ENCODE data around the gene NDUFA5. TPM values are rescaled to one million over a fixed set of nuclear protein-coding genes. Genes with fewer than 3 reads are reported as not detected.

Gene NDUFA5
- total RNA-seq, 1 experiment from 2014 or later, result 77.0 TPM

DNA sequence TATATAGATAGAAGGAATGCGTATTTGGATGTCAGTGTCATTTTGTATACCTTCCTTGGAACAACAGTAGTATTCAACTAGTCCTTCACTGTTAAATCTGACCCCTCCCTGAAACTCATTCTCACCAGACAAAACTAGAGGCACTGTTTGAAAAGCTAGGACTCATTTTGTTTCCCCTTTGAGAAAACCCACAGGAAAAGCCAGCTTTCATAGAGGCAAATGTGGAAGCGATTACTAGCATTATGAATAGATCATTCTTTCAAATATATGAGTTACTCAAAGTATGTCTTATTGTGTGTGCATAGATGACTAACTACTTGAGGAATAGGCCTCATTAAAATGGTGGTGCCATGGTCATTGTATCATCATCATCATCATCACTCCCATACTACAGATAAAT lies 42.1 kb upstream of the NDUFA5 start:
- no peaks in the 10 kb centered on the region for H3K9me3 Mint-ChIP-seq
- CTCF ChIA-PET, result interaction anchor here (1.2 kb wide), 1 partner anchor 25 kb away, joined by 3 read pairs; no protein-coding TSS in a partner anchor
- no peaks in the 10 kb centered on the region for H3K36me3 Mint-ChIP-seq

DNA sequence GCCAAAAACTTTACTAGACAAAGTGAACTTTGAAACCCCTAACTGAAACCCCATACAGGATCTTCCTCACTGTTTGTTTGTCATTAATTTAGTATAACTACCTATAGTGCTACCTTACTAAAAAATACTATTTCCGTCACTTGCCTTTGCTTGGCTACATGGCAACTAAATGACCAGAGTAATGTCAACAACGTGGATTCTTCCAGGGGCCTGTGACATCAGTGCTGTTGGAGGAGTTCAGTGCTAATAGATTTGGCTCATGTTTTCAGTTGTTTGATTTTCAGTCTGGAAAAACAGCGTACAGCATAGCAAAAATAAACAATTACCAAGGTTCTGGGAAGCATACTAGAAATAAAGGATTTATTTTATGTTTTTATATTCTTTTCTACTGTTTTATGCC lies 41.0 kb upstream of the NDUFA5 start:
- DNase-seq (ENCODE audit: low spot score) (no peak), ATAC-seq (no peak)
- Mint-ChIP-seq H3K27me3 (ENCODE audit: low read depth) (no peaks in the 10 kb centered on the region), H3K36me3 (no peaks in the 10 kb centered on the region), H3K27ac (no peak overlapping the region), H3K9me3 (no peaks in the 10 kb centered on the region), H3K4me3 (no peak overlapping the region), H3K4me1 (peaks cover 15% of the 10 kb centered on the region)
- CTCF ChIA-PET, result interaction anchor here (1.2 kb wide), 1 partner anchor 26 kb away, joined by 3 read pairs; no protein-coding TSS in a partner anchor
- POLR2A ChIA-PET, result no interaction called here
- TF ChIP-seq, protein P1, sequence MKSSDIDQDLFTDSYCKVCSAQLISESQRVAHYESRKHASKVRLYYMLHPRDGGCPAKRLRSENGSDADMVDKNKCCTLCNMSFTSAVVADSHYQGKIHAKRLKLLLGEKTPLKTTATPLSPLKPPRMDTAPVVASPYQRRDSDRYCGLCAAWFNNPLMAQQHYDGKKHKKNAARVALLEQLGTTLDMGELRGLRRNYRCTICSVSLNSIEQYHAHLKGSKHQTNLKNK (CRISPR knock-in tag; IDR thresholded peaks at IDR 0.05), result no peak
- no peak for TF ChIP-seq ATF1 (CRISPR knock-in tag; IDR thresholded peaks at IDR 0.05)
- TF ChIP-seq SMAD4 (CRISPR knock-in tag; IDR thresholded peaks at IDR 0.05), result no peak
- no peak for TF ChIP-seq ZNF416 (CRISPR knock-in tag; IDR thresholded peaks at IDR 0.05)
- no peak for TF ChIP-seq CREB1 (CRISPR knock-in tag; IDR thresholded peaks at IDR 0.05)
- TF ChIP-seq, protein P2, sequence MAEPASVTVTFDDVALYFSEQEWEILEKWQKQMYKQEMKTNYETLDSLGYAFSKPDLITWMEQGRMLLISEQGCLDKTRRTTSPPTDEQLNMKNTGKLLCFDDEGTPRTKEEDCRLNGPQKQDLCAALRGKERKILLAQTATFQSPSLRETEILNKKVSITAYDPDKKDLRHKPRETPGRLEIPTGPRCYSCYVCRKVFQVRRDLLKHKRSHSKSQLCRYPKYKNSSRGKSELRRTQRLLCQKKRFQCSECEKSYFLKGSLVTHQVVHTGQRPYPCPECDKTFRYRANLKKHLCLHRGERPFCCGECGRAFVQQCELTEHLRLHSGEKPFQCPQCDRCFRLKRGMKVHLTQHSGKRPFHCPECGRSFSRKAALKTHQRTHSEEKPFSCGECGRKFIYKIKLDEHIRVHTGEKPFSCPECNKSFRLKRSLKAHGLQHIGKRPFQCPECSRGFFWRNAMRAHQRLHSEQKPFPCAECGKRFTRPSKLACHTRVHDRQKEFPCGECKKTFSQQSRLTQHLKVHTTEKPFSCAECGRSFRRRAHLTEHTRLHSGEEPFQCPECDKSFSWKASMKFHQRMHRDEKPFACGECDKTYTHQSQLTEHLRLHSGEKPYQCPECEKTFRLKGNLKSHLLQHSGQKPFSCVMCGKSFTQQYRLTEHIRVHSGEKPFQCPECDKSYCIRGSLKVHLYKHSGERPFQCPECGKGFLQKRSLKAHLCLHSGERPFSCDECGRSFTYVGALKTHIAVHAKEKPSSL (CRISPR knock-in tag; conservative IDR thresholded peaks at IDR 0.05), result no peak
- TF ChIP-seq FOXJ3 (CRISPR knock-in tag; IDR thresholded peaks at IDR 0.05; ENCODE audit: borderline replicate concordance), result no peak
- TF ChIP-seq, protein P3, sequence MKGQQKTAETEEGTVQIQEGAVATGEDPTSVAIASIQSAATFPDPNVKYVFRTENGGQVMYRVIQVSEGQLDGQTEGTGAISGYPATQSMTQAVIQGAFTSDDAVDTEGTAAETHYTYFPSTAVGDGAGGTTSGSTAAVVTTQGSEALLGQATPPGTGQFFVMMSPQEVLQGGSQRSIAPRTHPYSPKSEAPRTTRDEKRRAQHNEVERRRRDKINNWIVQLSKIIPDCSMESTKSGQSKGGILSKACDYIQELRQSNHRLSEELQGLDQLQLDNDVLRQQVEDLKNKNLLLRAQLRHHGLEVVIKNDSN (CRISPR knock-in tag; IDR thresholded peaks at IDR 0.05), result no peak
- no peak for TF ChIP-seq KAT7 (CRISPR knock-in tag; IDR thresholded peaks at IDR 0.05; ENCODE audit: borderline replicate concordance)
- no peak for TF ChIP-seq TCF7 (CRISPR knock-in tag; IDR thresholded peaks at IDR 0.05; ENCODE audit: low read depth)

More for the DNA sequence above, 42.1 kb upstream of the NDUFA5 start:
- POLR2A ChIA-PET, result interaction anchor here (0.6 kb wide), 2 partner anchors 170 to 1333 kb away, joined by 3 read pairs; no protein-coding TSS in a partner anchor
- no peak for TF ChIP-seq NFATC4 (CRISPR knock-in tag; IDR thresholded peaks at IDR 0.05)
- TF ChIP-seq, protein P4, sequence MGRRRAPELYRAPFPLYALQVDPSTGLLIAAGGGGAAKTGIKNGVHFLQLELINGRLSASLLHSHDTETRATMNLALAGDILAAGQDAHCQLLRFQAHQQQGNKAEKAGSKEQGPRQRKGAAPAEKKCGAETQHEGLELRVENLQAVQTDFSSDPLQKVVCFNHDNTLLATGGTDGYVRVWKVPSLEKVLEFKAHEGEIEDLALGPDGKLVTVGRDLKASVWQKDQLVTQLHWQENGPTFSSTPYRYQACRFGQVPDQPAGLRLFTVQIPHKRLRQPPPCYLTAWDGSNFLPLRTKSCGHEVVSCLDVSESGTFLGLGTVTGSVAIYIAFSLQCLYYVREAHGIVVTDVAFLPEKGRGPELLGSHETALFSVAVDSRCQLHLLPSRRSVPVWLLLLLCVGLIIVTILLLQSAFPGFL (CRISPR knock-in tag; IDR thresholded peaks at IDR 0.05; ENCODE audit: borderline replicate concordance), result no peak
- no peak for TF ChIP-seq CREM (CRISPR knock-in tag; IDR thresholded peaks at IDR 0.05)
- TF ChIP-seq, protein P5, sequence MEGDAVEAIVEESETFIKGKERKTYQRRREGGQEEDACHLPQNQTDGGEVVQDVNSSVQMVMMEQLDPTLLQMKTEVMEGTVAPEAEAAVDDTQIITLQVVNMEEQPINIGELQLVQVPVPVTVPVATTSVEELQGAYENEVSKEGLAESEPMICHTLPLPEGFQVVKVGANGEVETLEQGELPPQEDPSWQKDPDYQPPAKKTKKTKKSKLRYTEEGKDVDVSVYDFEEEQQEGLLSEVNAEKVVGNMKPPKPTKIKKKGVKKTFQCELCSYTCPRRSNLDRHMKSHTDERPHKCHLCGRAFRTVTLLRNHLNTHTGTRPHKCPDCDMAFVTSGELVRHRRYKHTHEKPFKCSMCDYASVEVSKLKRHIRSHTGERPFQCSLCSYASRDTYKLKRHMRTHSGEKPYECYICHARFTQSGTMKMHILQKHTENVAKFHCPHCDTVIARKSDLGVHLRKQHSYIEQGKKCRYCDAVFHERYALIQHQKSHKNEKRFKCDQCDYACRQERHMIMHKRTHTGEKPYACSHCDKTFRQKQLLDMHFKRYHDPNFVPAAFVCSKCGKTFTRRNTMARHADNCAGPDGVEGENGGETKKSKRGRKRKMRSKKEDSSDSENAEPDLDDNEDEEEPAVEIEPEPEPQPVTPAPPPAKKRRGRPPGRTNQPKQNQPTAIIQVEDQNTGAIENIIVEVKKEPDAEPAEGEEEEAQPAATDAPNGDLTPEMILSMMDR (IDR thresholded peaks at IDR 0.05), result no peak
- TF ChIP-seq, protein P6, sequence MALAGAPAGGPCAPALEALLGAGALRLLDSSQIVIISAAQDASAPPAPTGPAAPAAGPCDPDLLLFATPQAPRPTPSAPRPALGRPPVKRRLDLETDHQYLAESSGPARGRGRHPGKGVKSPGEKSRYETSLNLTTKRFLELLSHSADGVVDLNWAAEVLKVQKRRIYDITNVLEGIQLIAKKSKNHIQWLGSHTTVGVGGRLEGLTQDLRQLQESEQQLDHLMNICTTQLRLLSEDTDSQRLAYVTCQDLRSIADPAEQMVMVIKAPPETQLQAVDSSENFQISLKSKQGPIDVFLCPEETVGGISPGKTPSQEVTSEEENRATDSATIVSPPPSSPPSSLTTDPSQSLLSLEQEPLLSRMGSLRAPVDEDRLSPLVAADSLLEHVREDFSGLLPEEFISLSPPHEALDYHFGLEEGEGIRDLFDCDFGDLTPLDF (CRISPR knock-in tag; IDR thresholded peaks at IDR 0.05), result no peak
- TF ChIP-seq ZBTB21 (CRISPR knock-in tag; IDR thresholded peaks at IDR 0.05; ENCODE audit: borderline replicate concordance), result no peak
- TF ChIP-seq, protein P7, sequence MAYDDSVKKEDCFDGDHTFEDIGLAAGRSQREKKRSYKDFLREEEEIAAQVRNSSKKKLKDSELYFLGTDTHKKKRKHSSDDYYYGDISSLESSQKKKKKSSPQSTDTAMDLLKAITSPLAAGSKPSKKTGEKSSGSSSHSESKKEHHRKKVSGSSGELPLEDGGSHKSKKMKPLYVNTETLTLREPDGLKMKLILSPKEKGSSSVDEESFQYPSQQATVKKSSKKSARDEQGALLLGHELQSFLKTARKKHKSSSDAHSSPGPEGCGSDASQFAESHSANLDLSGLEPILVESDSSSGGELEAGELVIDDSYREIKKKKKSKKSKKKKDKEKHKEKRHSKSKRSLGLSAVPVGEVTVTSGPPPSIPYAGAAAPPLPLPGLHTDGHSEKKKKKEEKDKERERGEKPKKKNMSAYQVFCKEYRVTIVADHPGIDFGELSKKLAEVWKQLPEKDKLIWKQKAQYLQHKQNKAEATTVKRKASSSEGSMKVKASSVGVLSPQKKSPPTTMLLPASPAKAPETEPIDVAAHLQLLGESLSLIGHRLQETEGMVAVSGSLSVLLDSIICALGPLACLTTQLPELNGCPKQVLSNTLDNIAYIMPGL (CRISPR knock-in tag; IDR thresholded peaks at IDR 0.05), result no peak
- TF ChIP-seq, protein P8, sequence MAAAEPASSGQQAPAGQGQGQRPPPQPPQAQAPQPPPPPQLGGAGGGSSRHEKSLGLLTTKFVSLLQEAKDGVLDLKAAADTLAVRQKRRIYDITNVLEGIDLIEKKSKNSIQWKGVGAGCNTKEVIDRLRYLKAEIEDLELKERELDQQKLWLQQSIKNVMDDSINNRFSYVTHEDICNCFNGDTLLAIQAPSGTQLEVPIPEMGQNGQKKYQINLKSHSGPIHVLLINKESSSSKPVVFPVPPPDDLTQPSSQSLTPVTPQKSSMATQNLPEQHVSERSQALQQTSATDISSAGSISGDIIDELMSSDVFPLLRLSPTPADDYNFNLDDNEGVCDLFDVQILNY (CRISPR knock-in tag; IDR thresholded peaks at IDR 0.05), result no peak
- TF ChIP-seq, protein P9, sequence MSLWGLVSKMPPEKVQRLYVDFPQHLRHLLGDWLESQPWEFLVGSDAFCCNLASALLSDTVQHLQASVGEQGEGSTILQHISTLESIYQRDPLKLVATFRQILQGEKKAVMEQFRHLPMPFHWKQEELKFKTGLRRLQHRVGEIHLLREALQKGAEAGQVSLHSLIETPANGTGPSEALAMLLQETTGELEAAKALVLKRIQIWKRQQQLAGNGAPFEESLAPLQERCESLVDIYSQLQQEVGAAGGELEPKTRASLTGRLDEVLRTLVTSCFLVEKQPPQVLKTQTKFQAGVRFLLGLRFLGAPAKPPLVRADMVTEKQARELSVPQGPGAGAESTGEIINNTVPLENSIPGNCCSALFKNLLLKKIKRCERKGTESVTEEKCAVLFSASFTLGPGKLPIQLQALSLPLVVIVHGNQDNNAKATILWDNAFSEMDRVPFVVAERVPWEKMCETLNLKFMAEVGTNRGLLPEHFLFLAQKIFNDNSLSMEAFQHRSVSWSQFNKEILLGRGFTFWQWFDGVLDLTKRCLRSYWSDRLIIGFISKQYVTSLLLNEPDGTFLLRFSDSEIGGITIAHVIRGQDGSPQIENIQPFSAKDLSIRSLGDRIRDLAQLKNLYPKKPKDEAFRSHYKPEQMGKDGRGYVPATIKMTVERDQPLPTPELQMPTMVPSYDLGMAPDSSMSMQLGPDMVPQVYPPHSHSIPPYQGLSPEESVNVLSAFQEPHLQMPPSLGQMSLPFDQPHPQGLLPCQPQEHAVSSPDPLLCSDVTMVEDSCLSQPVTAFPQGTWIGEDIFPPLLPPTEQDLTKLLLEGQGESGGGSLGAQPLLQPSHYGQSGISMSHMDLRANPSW (CRISPR knock-in tag; conservative IDR thresholded peaks at IDR 0.05; ENCODE audit: low read depth), result no peak
- TF ChIP-seq ZNF121 (CRISPR knock-in tag; IDR thresholded peaks at IDR 0.05), result no peak
- TF ChIP-seq ZNF138 (CRISPR knock-in tag; conservative IDR thresholded peaks at IDR 0.05), result no peak
- Mint-ChIP-seq H3K27me3 (ENCODE audit: low read depth) (no peaks in the 10 kb centered on the region), H3K4me3 (no peak overlapping the region), H3K27ac (no peak overlapping the region), H3K4me1 (peaks cover 8% of the 10 kb centered on the region)
- ATAC-seq (no peak), DNase-seq (ENCODE audit: low spot score) (no peak)
